Measurements from ENCODE around the gene SLC7A7.

- TF ChIP-seq, protein P1, sequence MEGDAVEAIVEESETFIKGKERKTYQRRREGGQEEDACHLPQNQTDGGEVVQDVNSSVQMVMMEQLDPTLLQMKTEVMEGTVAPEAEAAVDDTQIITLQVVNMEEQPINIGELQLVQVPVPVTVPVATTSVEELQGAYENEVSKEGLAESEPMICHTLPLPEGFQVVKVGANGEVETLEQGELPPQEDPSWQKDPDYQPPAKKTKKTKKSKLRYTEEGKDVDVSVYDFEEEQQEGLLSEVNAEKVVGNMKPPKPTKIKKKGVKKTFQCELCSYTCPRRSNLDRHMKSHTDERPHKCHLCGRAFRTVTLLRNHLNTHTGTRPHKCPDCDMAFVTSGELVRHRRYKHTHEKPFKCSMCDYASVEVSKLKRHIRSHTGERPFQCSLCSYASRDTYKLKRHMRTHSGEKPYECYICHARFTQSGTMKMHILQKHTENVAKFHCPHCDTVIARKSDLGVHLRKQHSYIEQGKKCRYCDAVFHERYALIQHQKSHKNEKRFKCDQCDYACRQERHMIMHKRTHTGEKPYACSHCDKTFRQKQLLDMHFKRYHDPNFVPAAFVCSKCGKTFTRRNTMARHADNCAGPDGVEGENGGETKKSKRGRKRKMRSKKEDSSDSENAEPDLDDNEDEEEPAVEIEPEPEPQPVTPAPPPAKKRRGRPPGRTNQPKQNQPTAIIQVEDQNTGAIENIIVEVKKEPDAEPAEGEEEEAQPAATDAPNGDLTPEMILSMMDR (CRISPR knock-in tag; IDR thresholded peaks at IDR 0.05): no peak
- TF ChIP-seq, protein P2, sequence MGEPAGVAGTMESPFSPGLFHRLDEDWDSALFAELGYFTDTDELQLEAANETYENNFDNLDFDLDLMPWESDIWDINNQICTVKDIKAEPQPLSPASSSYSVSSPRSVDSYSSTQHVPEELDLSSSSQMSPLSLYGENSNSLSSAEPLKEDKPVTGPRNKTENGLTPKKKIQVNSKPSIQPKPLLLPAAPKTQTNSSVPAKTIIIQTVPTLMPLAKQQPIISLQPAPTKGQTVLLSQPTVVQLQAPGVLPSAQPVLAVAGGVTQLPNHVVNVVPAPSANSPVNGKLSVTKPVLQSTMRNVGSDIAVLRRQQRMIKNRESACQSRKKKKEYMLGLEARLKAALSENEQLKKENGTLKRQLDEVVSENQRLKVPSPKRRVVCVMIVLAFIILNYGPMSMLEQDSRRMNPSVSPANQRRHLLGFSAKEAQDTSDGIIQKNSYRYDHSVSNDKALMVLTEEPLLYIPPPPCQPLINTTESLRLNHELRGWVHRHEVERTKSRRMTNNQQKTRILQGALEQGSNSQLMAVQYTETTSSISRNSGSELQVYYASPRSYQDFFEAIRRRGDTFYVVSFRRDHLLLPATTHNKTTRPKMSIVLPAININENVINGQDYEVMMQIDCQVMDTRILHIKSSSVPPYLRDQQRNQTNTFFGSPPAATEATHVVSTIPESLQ (CRISPR knock-in tag; conservative IDR thresholded peaks at IDR 0.05): no peak
- TF ChIP-seq, protein P3, sequence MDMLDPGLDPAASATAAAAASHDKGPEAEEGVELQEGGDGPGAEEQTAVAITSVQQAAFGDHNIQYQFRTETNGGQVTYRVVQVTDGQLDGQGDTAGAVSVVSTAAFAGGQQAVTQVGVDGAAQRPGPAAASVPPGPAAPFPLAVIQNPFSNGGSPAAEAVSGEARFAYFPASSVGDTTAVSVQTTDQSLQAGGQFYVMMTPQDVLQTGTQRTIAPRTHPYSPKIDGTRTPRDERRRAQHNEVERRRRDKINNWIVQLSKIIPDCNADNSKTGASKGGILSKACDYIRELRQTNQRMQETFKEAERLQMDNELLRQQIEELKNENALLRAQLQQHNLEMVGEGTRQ (IDR thresholded peaks at IDR 0.05; ENCODE audit: low read depth, low read length): no peak
- TF ChIP-seq, protein P3 (CRISPR knock-in tag; IDR thresholded peaks at IDR 0.05; ENCODE audit: borderline replicate concordance): no peak
- TF ChIP-seq KLF16 (CRISPR knock-in tag; IDR thresholded peaks at IDR 0.05) (no peak), TBP (CRISPR knock-in tag; IDR thresholded peaks at IDR 0.05) (no peak), PRDM10 (CRISPR knock-in tag; IDR thresholded peaks at IDR 0.05; ENCODE audit: low read depth) (no peak), ZNF274 (CRISPR knock-in tag; IDR thresholded peaks at IDR 0.05) (no peak), POLR2A (IDR thresholded peaks at IDR 0.05; ENCODE audit: insufficient read depth in 1 of 2, low read depth in 2 of 2, low read length in 2 of 2) (no peak), NFYB (CRISPR knock-in tag; IDR thresholded peaks at IDR 0.05) (no peak), ERF (CRISPR knock-in tag; IDR thresholded peaks at IDR 0.05) (no peak), TAF1 (CRISPR knock-in tag; IDR thresholded peaks at IDR 0.05) (no peak)
- TF ChIP-seq, protein P4, sequence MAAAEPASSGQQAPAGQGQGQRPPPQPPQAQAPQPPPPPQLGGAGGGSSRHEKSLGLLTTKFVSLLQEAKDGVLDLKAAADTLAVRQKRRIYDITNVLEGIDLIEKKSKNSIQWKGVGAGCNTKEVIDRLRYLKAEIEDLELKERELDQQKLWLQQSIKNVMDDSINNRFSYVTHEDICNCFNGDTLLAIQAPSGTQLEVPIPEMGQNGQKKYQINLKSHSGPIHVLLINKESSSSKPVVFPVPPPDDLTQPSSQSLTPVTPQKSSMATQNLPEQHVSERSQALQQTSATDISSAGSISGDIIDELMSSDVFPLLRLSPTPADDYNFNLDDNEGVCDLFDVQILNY (CRISPR knock-in tag; conservative IDR thresholded peaks at IDR 0.05): no peak
These were observed 67.0 kb downstream of the SLC7A7 start for GRCh38 chr14:22748206-22748605.

Measured in HepG2 (cell line).